Keratinocyte (primary cell): Measurements from ENCODE around the gene ZBTB34. TPM values are rescaled to one million over a fixed set of nuclear protein-coding genes. Genes with fewer than 3 reads are reported as not detected.

Experiments used
- DNase-seq: peaks from one replicate; pipeline ENCODE4 v3.0.0-alpha.2; 2011; ENCODE audit warnings: low read depth, missing footprints, low spot score
- FAIRE-seq: peaks from 2 replicates; lab custom pipeline; 2011; peaks lifted over from hg19 to GRCh38; lab: Jason Lieb, UNC
- H2AFZ ChIP-seq: 2 replicates; pipeline ENCODE4 v1.6.0; 2012; ENCODE audit warnings: low read length, control low read depth, inconsistent platforms; ENCODE audit not compliant: control insufficient read depth
- H3K27ac ChIP-seq: 2 replicates; pipeline ENCODE4 v1.5.1; 2011; ENCODE audit warnings: low read length; ENCODE audit not compliant: control insufficient read depth, insufficient read depth
- H3K27me3 ChIP-seq: 3 replicates; pipeline ENCODE4 v1.6.0; 2011; ENCODE audit warnings: low read length; ENCODE audit not compliant: control insufficient read depth, insufficient read depth; ENCODE audit errors: extremely low read depth
- H3K36me3 ChIP-seq, 2 experiments: 2 replicates in 1 of 2; 3 replicates in 1 of 2; pipeline ENCODE4 v1.5.1; 2011; ENCODE audit warnings: low read length in 2 of 2, mild to moderate bottlenecking in 1 of 2; ENCODE audit not compliant: control insufficient read depth in 2 of 2, insufficient read depth in 2 of 2; ENCODE audit errors: extremely low read depth in 1 of 2
- H3K4me1 ChIP-seq: 3 replicates; pipeline ENCODE4 v1.5.1; 2011; ENCODE audit warnings: low read length; ENCODE audit not compliant: control insufficient read depth, insufficient read depth; ENCODE audit errors: extremely low read depth
- H3K4me2 ChIP-seq: 3 replicates; pipeline ENCODE4 v1.6.0; 2011; ENCODE audit warnings: low read depth, low read length; ENCODE audit not compliant: control insufficient read depth, insufficient read depth; ENCODE audit errors: extremely low read depth
- H3K4me3 ChIP-seq, 3 experiments: fragments of 200-600 bp in 1 of 3; sonication (generic) in 1 of 3; 2 replicates in 2 of 3; 3 replicates in 1 of 3; pipeline ENCODE4 v1.5.1; 2011 to 2016; ENCODE audit warnings: low read length in 3 of 3, mild to moderate bottlenecking in 3 of 3, control low read depth in 2 of 3, inconsistent platforms in 1 of 3, low read depth in 1 of 3, mixed read lengths in 1 of 3, mixed run types in 1 of 3, moderate library complexity in 1 of 3; ENCODE audit not compliant: control insufficient read depth in 2 of 3, insufficient read depth in 2 of 3; ENCODE audit errors: extremely low read depth in 1 of 3
- H3K79me2 ChIP-seq: 2 replicates; pipeline ENCODE4 v1.6.0; 2012; ENCODE audit warnings: low read length; ENCODE audit not compliant: control insufficient read depth, insufficient read depth
- H3K9ac ChIP-seq: 3 replicates; pipeline ENCODE4 v1.6.0; 2011; ENCODE audit warnings: low read length; ENCODE audit not compliant: control insufficient read depth, insufficient read depth; ENCODE audit errors: extremely low read depth
- H3K9me1 ChIP-seq: 3 replicates; pipeline ENCODE4 v1.6.0; 2011; ENCODE audit warnings: low read length; ENCODE audit not compliant: control insufficient read depth, insufficient read depth; ENCODE audit errors: extremely low read depth
- H3K9me3 ChIP-seq: 2 replicates; pipeline ENCODE4 v1.5.1; 2012; ENCODE audit warnings: low read depth, low read length; ENCODE audit not compliant: control insufficient read depth
- H4K20me1 ChIP-seq: 3 replicates; pipeline ENCODE4 v1.6.0; 2011; ENCODE audit warnings: low read length; ENCODE audit not compliant: control insufficient read depth, insufficient read depth; ENCODE audit errors: extremely low read depth
- CTCF ChIP-seq, 3 experiments: IDR thresholded peaks in 1 of 3; conservative IDR thresholded peaks in 1 of 3; optimal IDR thresholded peaks in 1 of 3; 2 replicates in 2 of 3; 3 replicates in 1 of 3; pipeline versions ENCODE3 to v1.5.1; 2011; ENCODE audit warnings: low read length in 3 of 3, mild to moderate bottlenecking in 3 of 3, moderate library complexity in 2 of 3, control low read depth in 1 of 3, inconsistent platforms in 1 of 3; ENCODE audit not compliant: insufficient read depth in 2 of 3; ENCODE audit errors: extremely low read depth in 1 of 3
- EZH2 ChIP-seq: IDR thresholded peaks from one replicate; pipeline ENCODE4 v1.6.1; 2012; ENCODE audit warnings: inconsistent platforms, mild to moderate bottlenecking, low read length, moderate library complexity
- dilution Hi-C: fragments of 300-500 bp; cut with MboI; formaldehyde crosslinking; loops from one replicate; pipeline ENCODE4 v1.7.0; 2020; ENCODE audit warnings: low sequenced_read_pairs; ENCODE audit not compliant: extremely low pct_ligation_motif_present
- polyA plus RNA-seq, 5 experiments: library from polyadenylated mRNA; depleted of rRNA in 3 of 5; stranded (reverse) in 3 of 5; stranded (forward) in 1 of 5; unstranded in 1 of 5; fragments of >200 nt; gene quantifications; 1 replicate in 1 of 5; 2 replicates in 3 of 5; 3 replicates in 1 of 5; pipeline versions ENCODE4 v1.2.1 to v1.2.3, GENCODE V29; 2011 to 2012; ENCODE audit warnings: missing spikeins in 2 of 5, low read depth in 1 of 5, low replicate concordance in 1 of 5

Gene ZBTB34
- polyA plus RNA-seq, 1 donor (not counting 4 experiments of a cell fraction or from before 2014, with no cell fraction given), result 6.4 TPM

GRCh38 chr9:126872516-126872915, 12.1 kb downstream of the ZBTB34 start:
- H2AFZ ChIP-seq, result no peak overlapping the region
- DNase-seq, result no peak
- FAIRE-seq, result no peak
- H3K9me3 ChIP-seq, result no peaks in the 10 kb centered on the region
- no peaks in the 10 kb centered on the region for H4K20me1 ChIP-seq
- TF ChIP-seq EZH2, result no peak
- TF ChIP-seq CTCF (optimal IDR thresholded peaks at IDR 0.05 in 1 of 3, IDR thresholded peaks at IDR 0.05 in 1 of 3, conservative IDR thresholded peaks at IDR 0.05 in 1 of 3; ENCODE audit: extremely low read depth in 1 of 3, insufficient read depth in 2 of 3, low read length in 3 of 3), result no peak
- H3K9ac ChIP-seq, result no peak overlapping the region
- no peaks in the 10 kb centered on the region for H3K27me3 ChIP-seq
- no peak overlapping the region for H3K4me2 ChIP-seq
- peaks cover 7% of the 10 kb centered on the region for H3K4me1 ChIP-seq
- H3K27ac ChIP-seq, result no peak overlapping the region
- H3K36me3 ChIP-seq, result peaks cover 3 to 5% of the 10 kb centered on the region in 2 experiments
- peaks cover 30% of the 10 kb centered on the region for H3K79me2 ChIP-seq
- no peak overlapping the region for H3K4me3 ChIP-seq
- no peaks in the 10 kb centered on the region for H3K9me1 ChIP-seq
- dilution Hi-C loops, result no loop called here

GRCh38 chr9:126874546-126875314, 14.3 kb downstream of the ZBTB34 start:
- Histone ChIP-seq H3K27ac (no peak overlapping the region), H3K4me2 (no peak overlapping the region), H3K9me1 (no peaks in the 10 kb centered on the region), H3K27me3 (no peaks in the 10 kb centered on the region), H3K4me1 (no peaks in the 10 kb centered on the region), H4K20me1 (no peaks in the 10 kb centered on the region), H3K36me3 (peaks cover 5 to 6% of the 10 kb centered on the region in 2 experiments), H3K9ac (no peak overlapping the region), H3K4me3 (no peak overlapping the region), H2AFZ (no peak overlapping the region), H3K9me3 (no peaks in the 10 kb centered on the region), H3K79me2 (peaks cover 13% of the 10 kb centered on the region)
- DNase-seq (no peak), FAIRE-seq (no peak)
- dilution Hi-C loops, result no loop called here
- TF ChIP-seq CTCF (optimal IDR thresholded peaks at IDR 0.05 in 1 of 3, IDR thresholded peaks at IDR 0.05 in 1 of 3, conservative IDR thresholded peaks at IDR 0.05 in 1 of 3; ENCODE audit: extremely low read depth in 1 of 3, insufficient read depth in 2 of 3, low read length in 3 of 3) (no peak), EZH2 (no peak)
